ENCODE results near the gene UGGT1.
A peak's percentile ranks its signal among the peaks of the same experiment; 100 is the strongest.
"Not testable (repeated sequence)": the region's sequence is repeated elsewhere in the genome, so short reads cannot be mapped to it uniquely, and the experiment has no call there.

The UGGT1 gene

DNA sequence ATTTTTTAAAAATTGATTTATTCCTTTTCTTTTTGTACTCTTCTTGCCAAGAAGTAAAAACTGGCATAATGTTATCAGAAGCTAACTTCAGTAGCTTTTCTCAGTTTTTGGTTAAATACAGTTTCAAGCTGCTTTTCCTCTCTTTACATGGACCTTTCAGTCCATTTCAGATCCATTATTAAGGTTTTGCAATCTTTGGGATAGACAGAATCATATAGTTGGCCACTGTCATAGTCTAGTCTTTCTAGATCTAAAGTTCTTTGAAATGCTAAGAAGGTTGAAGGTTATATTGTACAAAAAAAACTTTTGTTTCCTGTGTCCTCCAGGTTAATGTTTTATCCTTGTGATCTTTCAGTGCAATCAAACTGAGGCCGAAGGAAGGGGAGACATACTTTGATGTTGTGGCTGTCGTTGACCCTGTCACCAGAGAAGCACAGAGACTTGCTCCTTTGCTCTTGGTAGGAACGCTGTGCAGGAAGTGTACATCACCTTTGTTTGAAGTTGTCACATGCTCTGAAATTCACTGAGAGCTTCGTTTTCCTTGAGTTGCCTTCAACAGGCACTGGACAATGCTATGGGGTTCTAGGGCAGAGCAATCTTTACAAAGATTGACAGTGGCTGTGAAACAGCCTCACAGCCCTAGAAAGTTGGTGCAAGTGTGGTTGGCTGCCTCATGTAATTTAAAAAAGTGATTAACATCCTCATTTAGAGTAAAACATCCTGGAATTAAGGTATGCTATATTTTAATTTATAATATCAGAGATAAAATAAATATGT, 79.1 kb downstream of the UGGT1 start:
- Histone ChIP-seq H3K9me3 (no peaks in the 10 kb centered on the region), H3K4me2 (no peak overlapping the region), H3K27ac (no peak overlapping the region), H3K9ac (no peak overlapping the region; the same call in 1 of the 2 replicates), H3K36me3 (peaks cover 99% of the 10 kb centered on the region), H4K20me1 (no peaks in the 10 kb centered on the region), H3K4me3 (no peak overlapping the region), H3K27me3 (no peaks in the 10 kb centered on the region), H3K4me1 (no peaks in the 10 kb centered on the region)
- TF ChIP-seq Cebpa-rat (IDR thresholded peaks at IDR 0.05), result no peak

DNA sequence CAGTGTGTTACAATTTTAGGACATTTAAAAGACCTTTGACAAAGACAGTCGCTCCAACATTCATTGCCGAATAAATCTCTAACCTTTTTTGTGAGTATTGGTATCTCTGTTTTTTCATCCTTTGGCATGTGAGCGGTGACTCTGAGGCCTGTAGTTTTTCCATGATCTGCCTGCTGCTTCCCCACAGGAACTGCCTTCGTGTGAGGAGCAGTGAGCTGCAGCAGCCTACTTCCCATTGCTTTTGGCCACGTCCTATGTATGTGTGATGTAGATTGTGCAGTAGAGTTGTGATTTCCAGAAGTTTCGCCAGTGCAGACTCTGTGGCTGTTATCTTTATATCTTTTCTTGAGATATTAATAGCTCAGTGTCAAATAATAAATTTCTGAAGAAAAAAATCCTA, 79.8 kb downstream of the UGGT1 start:
- no peak overlapping the region for H3K9ac ChIP-seq
- H3K4me1 ChIP-seq, result no peaks in the 10 kb centered on the region
- H3K27ac ChIP-seq, result no peak overlapping the region
- H3K4me2 ChIP-seq, result no peak overlapping the region
- peaks cover 99% of the 10 kb centered on the region for H3K36me3 ChIP-seq
- H3K27me3 ChIP-seq, result no peaks in the 10 kb centered on the region
- H3K4me3 ChIP-seq, result no peak overlapping the region
- no peak for TF ChIP-seq Cebpa-rat (IDR thresholded peaks at IDR 0.05)
- H3K9me3 ChIP-seq, result no peaks in the 10 kb centered on the region
- H4K20me1 ChIP-seq, result no peaks in the 10 kb centered on the region

DNA sequence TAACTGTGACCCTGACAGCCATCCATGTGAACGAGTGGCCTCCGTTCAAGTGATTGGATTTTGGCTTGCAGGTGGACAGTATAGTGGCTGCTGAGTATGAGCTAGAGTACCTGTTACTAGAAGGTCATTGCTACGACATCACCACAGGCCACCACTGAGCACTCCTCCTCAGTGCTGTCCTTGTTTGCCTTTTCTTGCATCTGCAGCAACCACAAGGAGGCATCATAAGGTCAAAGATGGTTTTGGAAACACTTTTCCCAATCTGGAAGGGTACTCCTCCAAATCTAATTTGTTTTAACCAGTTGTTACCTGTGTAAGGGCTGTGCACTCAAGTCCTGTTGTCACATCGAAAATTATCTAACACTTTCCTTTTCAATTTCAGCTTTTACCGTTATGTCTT, 81.2 kb downstream of the UGGT1 start:
- peaks cover 99% of the 10 kb centered on the region for H3K36me3 ChIP-seq

DNA sequence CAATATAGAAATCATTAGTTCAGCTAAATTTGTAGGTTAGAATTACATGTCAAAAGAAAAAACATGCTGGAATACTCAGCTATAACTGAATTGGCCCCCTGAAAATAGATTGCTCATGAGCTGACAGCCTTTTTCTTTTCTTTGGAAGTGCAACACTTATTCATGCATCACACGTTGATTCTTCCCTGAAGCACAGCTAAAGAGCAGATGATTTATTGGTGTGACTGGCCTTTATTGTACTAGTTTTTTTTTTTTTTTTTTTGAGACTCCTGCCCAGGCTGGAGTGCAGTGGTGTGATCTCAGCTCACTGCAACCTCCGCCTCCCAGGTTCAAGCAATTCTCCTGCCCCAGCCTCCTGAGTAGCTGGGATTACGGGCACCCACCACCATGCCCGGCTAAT, 83.1 kb downstream of the UGGT1 start:
- H3K4me1 ChIP-seq, H3K27ac ChIP-seq, H3K9ac ChIP-seq, H3K27me3 ChIP-seq, H4K20me1 ChIP-seq, H3K9me3 ChIP-seq, H3K4me3 ChIP-seq, H3K4me2 ChIP-seq: not testable (repeated sequence)
- peaks cover 100% of the 10 kb centered on the region for H3K36me3 ChIP-seq

More for the DNA sequence above, 81.2 kb downstream of the UGGT1 start:
- Histone ChIP-seq H3K27me3 (no peaks in the 10 kb centered on the region), H3K9me3 (no peaks in the 10 kb centered on the region), H3K4me3 (no peak overlapping the region), H3K9ac (no peak overlapping the region), H4K20me1 (no peaks in the 10 kb centered on the region), H3K4me1 (no peaks in the 10 kb centered on the region), H3K27ac (no peak overlapping the region), H3K4me2 (no peak overlapping the region)
- no peak for TF ChIP-seq Cebpa-rat (IDR thresholded peaks at IDR 0.05)

DNA sequence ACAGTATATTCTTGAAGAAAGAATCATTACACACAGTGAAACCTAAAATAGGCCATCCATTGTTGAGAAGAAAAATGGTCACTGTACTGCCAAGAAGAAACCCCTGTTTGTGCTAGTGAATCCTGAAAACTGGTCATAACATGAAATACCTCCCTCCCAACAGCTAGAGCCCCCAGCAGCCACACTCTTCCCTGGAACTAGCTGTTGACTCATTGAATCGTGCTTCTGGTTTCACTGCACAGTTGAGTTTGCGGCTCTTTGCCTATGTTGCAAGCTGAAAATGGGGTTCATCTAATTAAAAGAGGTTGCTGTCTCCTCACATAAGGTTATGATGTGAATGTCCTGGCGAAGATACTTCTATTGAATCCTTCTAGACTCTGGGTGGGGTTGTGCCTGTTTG, 86.3 kb downstream of the UGGT1 start:
- H3K9me3 ChIP-seq, result no peaks in the 10 kb centered on the region
- TF ChIP-seq Cebpa-rat (IDR thresholded peaks at IDR 0.05), result no peak
- H3K36me3 ChIP-seq, result peaks cover 92% of the 10 kb centered on the region
- peaks cover 22% of the 10 kb centered on the region for H3K4me1 ChIP-seq
- no peak overlapping the region for H3K9ac ChIP-seq
- no peaks in the 10 kb centered on the region for H4K20me1 ChIP-seq
- no peak overlapping the region for H3K4me2 ChIP-seq
- H3K4me3 ChIP-seq, result no peak overlapping the region
- H3K27ac ChIP-seq, result no peak overlapping the region
- H3K27me3 ChIP-seq, result no peaks in the 10 kb centered on the region

DNA sequence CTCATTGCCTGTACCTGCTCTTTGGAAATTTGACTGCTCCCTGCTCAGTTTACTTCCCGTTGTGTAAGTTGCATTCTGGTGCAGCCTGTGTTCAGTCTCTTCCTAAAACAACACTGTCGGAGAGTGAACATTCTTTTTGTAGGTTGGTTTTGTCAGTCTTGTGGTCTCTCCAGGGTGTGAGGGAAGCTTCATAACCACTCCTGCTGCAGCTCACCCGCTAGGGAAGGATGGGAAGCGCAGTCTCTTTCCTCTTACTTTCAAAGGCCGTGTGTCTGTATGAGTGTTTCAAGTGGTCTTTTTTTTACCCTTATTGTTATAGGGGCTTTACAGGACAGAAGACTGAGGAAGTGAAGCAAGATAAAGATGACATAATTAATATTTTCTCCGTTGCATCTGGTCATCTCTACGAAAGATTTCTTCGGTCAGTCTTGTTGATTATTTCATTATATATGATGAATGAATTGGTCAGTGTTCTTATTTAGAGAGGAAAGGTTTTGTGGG, 87.2 kb downstream of the UGGT1 start:
- Histone ChIP-seq H3K36me3 (peaks cover 91% of the 10 kb centered on the region), H3K4me1 (peaks cover 22% of the 10 kb centered on the region), H3K27ac (no peak overlapping the region), H4K20me1 (no peaks in the 10 kb centered on the region), H3K9ac (no peak overlapping the region), H3K9me3 (no peaks in the 10 kb centered on the region), H3K4me2 (no peak overlapping the region), H3K4me3 (no peak overlapping the region), H3K27me3 (no peaks in the 10 kb centered on the region)
- TF ChIP-seq Cebpa-rat (IDR thresholded peaks at IDR 0.05), result no peak

DNA sequence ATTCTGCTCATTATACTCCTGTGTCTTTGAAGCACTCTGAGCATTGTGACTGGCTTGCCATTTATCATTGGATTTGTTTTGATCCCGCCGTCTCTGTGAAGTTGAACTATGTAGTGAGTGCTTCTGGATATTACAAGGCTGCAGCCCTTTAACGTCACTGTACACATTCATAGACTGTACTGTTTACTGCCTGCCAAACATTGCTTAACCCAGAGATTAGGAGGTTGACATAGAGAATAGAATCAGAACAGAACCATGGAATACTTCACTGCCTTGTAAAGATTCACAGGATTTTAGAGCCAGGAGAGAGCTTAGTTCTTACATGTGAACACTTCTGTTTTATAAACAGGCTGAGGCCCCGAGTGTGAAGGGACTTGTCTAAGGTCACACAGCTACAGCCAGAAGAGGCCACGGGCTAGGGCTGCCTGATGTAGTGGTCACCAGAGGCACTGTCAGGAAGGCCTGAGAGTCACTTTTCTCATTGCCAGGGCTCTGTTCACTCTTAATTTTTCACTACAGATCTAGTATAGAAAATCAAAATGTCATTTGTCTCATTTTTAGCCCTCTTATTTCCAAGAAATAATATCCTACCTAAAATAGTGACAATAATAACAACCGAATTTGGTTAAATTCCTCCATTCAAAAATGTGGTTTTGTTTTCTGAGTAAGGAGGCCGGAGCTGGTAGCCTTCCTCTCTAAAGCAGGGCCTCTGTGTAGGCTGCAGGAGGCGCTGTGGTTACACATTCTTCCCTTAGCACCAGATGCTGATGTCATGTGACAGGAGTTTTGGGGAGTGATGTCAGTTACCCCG, 87.9 kb downstream of the UGGT1 start:
- Histone ChIP-seq H3K4me2 (peak overlapping the region; percentile 55), H3K4me3 (no peak overlapping the region), H3K27ac (no peak overlapping the region)

DNA sequence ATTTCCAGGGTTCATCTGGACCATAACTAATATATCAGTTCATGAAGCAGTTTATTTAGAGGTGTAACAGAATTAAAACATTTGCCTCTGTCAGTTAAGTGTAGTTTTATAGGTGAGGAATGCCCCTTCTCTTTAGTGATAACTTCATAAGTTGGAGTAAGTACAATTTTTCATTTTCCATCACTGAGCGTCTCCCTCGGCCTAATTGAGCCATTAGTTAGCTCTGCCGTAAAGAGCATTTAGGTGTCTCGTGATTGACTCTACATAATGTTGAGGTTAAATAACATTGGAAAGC, 88.4 kb downstream of the UGGT1 start:
- TF ChIP-seq Cebpa-rat (IDR thresholded peaks at IDR 0.05), result no peak
- Histone ChIP-seq H4K20me1 (no peaks in the 10 kb centered on the region), H3K4me2 (peak overlapping the region; percentile 55), H3K4me1 (peaks cover 22% of the 10 kb centered on the region), H3K9me3 (no peaks in the 10 kb centered on the region), H3K36me3 (peaks cover 89% of the 10 kb centered on the region), H3K27me3 (no peaks in the 10 kb centered on the region), H3K27ac (no peak overlapping the region), H3K9ac (no peak overlapping the region), H3K4me3 (no peak overlapping the region)

More for the DNA sequence above, 87.9 kb downstream of the UGGT1 start:
- no peaks in the 10 kb centered on the region for H3K27me3 ChIP-seq
- peaks cover 22% of the 10 kb centered on the region for H3K4me1 ChIP-seq
- no peaks in the 10 kb centered on the region for H3K9me3 ChIP-seq
- H4K20me1 ChIP-seq, result no peaks in the 10 kb centered on the region
- peaks cover 91% of the 10 kb centered on the region for H3K36me3 ChIP-seq
- no peak overlapping the region; the same call in 1 of the 2 replicates for H3K9ac ChIP-seq
- TF ChIP-seq Cebpa-rat (IDR thresholded peaks at IDR 0.05), result no peak

DNA sequence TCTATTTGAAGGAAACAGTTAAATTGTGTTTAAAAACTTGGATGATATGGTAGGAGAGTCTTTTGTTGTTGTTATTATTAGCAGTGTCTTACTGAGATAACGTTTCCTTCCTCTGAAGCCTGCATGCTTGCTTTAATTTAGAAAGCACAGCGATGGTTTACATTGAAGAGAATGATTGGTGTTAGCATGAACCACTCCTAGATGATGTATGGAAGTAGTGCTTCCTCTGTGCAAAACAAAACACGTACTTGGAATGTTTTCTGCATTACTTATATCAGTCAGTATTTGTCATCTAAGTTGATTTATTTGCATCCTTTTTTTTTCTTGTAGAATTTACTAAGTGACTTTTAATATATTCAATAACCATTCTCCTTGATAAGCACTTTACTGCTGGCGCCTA, 89.0 kb downstream of the UGGT1 start:
- 0 out of 2 replicates have a peak overlapping the region, but pooled peaks have one; percentile 17 for H3K9ac ChIP-seq
- no peak overlapping the region for H3K4me3 ChIP-seq
- H4K20me1 ChIP-seq, result no peaks in the 10 kb centered on the region
- no peak for TF ChIP-seq Cebpa-rat (IDR thresholded peaks at IDR 0.05)
- H3K27me3 ChIP-seq, result no peaks in the 10 kb centered on the region
- no peaks in the 10 kb centered on the region for H3K9me3 ChIP-seq
- peaks cover 22% of the 10 kb centered on the region for H3K4me1 ChIP-seq
- H3K36me3 ChIP-seq, result peaks cover 89% of the 10 kb centered on the region
- peak overlapping the region; percentile 55 for H3K4me2 ChIP-seq
- H3K27ac ChIP-seq, result no peak overlapping the region

DNA sequence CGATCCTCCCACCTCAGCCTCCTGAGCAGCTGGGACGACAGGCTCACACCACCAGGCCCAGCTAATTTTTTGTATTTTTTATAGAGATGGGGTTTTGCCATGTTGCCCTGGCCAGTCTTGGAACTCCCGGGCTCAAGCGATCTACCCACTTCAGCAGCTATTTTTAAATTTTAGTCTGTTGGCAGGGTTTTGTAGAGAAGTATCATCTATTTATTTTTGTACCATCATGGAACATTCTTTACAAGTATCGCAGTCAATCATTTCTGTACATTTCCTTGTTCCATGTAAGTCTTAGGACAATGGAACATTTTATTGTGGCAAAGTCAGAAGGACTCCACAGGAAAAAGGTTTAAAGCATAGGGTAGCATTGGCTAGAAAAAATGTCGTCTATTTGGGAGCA, 94.6 kb downstream of the UGGT1 start:
- Histone ChIP-seq H3K9me3 (no peaks in the 10 kb centered on the region), H3K4me1 (peaks cover 4% of the 10 kb centered on the region), H3K36me3 (peaks cover 97% of the 10 kb centered on the region), H3K27me3 (no peaks in the 10 kb centered on the region), H3K9ac (no peak overlapping the region), H4K20me1 (no peaks in the 10 kb centered on the region), H3K27ac (no peak overlapping the region), H3K4me2 (no peak overlapping the region), H3K4me3 (no peak overlapping the region)
- no peak for TF ChIP-seq Cebpa-rat (IDR thresholded peaks at IDR 0.05)

Data from BLaER1 (cell line).